ENCODE data around the gene MRPS27.

DNA sequence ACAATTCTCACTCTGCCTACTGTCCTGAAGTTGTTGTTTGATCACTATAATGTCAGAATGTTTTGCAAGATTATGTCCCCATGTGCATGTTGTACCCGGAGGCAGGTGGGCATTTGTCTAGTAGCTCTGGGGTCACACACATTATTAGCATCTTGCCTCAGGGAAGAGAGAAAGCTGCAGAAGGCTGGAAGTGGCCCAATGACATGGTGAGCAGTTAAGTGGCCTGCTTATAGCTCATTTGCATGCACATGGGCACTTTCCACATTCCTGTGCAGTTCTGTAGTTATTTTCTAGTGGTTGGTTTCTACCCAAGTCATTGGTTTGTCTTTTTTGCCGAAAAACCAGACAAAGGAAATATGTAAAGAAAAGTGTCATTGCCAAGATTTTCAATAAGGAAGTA lies 131.9 kb downstream of the MRPS27 start:
- TF ChIP-seq SMC3 (IDR thresholded peaks at IDR 0.05): no peak
- TF ChIP-seq, protein P1, sequence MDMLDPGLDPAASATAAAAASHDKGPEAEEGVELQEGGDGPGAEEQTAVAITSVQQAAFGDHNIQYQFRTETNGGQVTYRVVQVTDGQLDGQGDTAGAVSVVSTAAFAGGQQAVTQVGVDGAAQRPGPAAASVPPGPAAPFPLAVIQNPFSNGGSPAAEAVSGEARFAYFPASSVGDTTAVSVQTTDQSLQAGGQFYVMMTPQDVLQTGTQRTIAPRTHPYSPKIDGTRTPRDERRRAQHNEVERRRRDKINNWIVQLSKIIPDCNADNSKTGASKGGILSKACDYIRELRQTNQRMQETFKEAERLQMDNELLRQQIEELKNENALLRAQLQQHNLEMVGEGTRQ (IDR thresholded peaks at IDR 0.05): no peak
